Mesendoderm (in vitro differentiated cells): ENCODE measurements around the gene ZSWIM8. TPM values are rescaled to one million over a fixed set of nuclear protein-coding genes. Genes with fewer than 3 reads are reported as not detected.
"Not testable (repeated sequence)": the region's sequence is repeated elsewhere in the genome, so short reads cannot be mapped to it uniquely, and the experiment has no call there.

Experiments used
- DNase-seq: peaks from one replicate; pipeline ENCODE4 v3.0.0; 2013
- H2AK5ac ChIP-seq: 2 replicates; pipeline ENCODE4 v1.6.1; 2013; ENCODE audit warnings: low read length, inconsistent platforms
- H2BK120ac ChIP-seq: 2 replicates; pipeline ENCODE4 v1.6.1; 2013; ENCODE audit warnings: low read depth, mild to moderate bottlenecking, low read length, moderate library complexity, mixed read lengths
- H2BK15ac ChIP-seq: replicated peaks from 2 replicates; pipeline ENCODE4 v1.6.1; 2013; ENCODE audit warnings: low read depth, mild to moderate bottlenecking, moderate library complexity
- H2BK5ac ChIP-seq: 2 replicates; pipeline ENCODE4 v1.6.1; 2013; ENCODE audit warnings: low read length, inconsistent platforms
- H3K18ac ChIP-seq: 2 replicates; pipeline ENCODE4 v1.6.1; 2013; ENCODE audit warnings: mild to moderate bottlenecking, low read length, mixed read lengths
- H3K23ac ChIP-seq: one replicate; pipeline ENCODE4 v1.6.1; 2013; ENCODE audit warnings: low read length
- H3K27ac ChIP-seq: 2 replicates; pipeline ENCODE4 v1.5.1; 2013; ENCODE audit warnings: low read depth, mild to moderate bottlenecking, inconsistent platforms, low read length, moderate library complexity
- H3K27me3 ChIP-seq: 2 replicates; pipeline ENCODE4 v1.6.1; 2013; ENCODE audit warnings: low read length, control low read depth, mild to moderate bottlenecking, inconsistent platforms; ENCODE audit not compliant: insufficient read depth, poor library complexity
- H3K36me3 ChIP-seq: 2 replicates; pipeline ENCODE4 v1.6.1; 2013; ENCODE audit warnings: low read length, inconsistent platforms; ENCODE audit not compliant: control insufficient read depth, insufficient read depth
- H3K4ac ChIP-seq: one replicate; pipeline ENCODE4 v1.6.1; 2013; ENCODE audit warnings: low read depth, mild to moderate bottlenecking, low read length, moderate library complexity
- H3K4me1 ChIP-seq: 2 replicates; pipeline ENCODE4 v1.6.1; 2013; ENCODE audit warnings: low read depth, low read length, inconsistent platforms; ENCODE audit not compliant: control insufficient read depth
- H3K4me2 ChIP-seq: 2 replicates; pipeline ENCODE4 v1.6.1; 2013; ENCODE audit warnings: low read length
- H3K4me3 ChIP-seq: 2 replicates; pipeline ENCODE4 v1.5.1; 2013; ENCODE audit warnings: mild to moderate bottlenecking, low read length
- H3K56ac ChIP-seq: one replicate; pipeline ENCODE4 v1.6.1; 2013; ENCODE audit warnings: low read length
- H3K79me1 ChIP-seq: 2 replicates; pipeline ENCODE4 v1.6.1; 2013; ENCODE audit warnings: low read length, inconsistent platforms
- H3K79me2 ChIP-seq: 2 replicates; pipeline ENCODE4 v1.6.1; 2013; ENCODE audit warnings: mild to moderate bottlenecking, low read length; ENCODE audit not compliant: control insufficient read depth, insufficient read depth
- H3K9ac ChIP-seq: 2 replicates; pipeline ENCODE4 v1.6.1; 2013; ENCODE audit warnings: low read length, inconsistent platforms
- H4K5ac ChIP-seq: one replicate; pipeline ENCODE4 v1.6.1; 2013; ENCODE audit warnings: low read length
- H4K8ac ChIP-seq: one replicate; pipeline ENCODE4 v1.6.1; 2013; ENCODE audit warnings: low read depth, mild to moderate bottlenecking, control low read depth, low read length, moderate library complexity
- WGBS: extraction: QIAGEN DNeasy Blood & Tissue Kit; methylation state at CpG from one replicate; pipeline ENCODE4 v1.1.7; 2013; ENCODE audit warnings: low lambda C conversion rate, missing lambda C conversion rate; ENCODE audit not compliant: insufficient coverage; ENCODE audit errors: extremely low coverage; 5-methylcytosine and 5-hydroxymethylcytosine counted together
- polyA plus RNA-seq, 2 experiments: library from polyadenylated mRNA; stranded (reverse); fragments of 200-250 nt; gene quantifications; one replicate each; pipeline ENCODE4 v1.2.3, GENCODE V29; 2013

The ZSWIM8 gene, protein sequence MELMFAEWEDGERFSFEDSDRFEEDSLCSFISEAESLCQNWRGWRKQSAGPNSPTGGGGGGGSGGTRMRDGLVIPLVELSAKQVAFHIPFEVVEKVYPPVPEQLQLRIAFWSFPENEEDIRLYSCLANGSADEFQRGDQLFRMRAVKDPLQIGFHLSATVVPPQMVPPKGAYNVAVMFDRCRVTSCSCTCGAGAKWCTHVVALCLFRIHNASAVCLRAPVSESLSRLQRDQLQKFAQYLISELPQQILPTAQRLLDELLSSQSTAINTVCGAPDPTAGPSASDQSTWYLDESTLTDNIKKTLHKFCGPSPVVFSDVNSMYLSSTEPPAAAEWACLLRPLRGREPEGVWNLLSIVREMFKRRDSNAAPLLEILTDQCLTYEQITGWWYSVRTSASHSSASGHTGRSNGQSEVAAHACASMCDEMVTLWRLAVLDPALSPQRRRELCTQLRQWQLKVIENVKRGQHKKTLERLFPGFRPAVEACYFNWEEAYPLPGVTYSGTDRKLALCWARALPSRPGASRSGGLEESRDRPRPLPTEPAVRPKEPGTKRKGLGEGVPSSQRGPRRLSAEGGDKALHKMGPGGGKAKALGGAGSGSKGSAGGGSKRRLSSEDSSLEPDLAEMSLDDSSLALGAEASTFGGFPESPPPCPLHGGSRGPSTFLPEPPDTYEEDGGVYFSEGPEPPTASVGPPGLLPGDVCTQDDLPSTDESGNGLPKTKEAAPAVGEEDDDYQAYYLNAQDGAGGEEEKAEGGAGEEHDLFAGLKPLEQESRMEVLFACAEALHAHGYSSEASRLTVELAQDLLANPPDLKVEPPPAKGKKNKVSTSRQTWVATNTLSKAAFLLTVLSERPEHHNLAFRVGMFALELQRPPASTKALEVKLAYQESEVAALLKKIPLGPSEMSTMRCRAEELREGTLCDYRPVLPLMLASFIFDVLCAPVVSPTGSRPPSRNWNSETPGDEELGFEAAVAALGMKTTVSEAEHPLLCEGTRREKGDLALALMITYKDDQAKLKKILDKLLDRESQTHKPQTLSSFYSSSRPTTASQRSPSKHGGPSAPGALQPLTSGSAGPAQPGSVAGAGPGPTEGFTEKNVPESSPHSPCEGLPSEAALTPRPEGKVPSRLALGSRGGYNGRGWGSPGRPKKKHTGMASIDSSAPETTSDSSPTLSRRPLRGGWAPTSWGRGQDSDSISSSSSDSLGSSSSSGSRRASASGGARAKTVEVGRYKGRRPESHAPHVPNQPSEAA (N-terminal part only)
- polyA plus RNA-seq (2013, experiment 1 of 2), result 20.4 TPM
- polyA plus RNA-seq (2013, experiment 2 of 2), result 22.1 TPM

- H3K36me3 ChIP-seq, result no peaks in the 10 kb centered on the region
- no peak within 1 kb of the TSS for H3K4ac ChIP-seq
- H4K8ac ChIP-seq, result no peak within 1 kb of the TSS
- peaks cover 14% of the 10 kb centered on the region for H3K79me1 ChIP-seq
- H3K79me2 ChIP-seq, result peaks cover 23% of the 10 kb centered on the region
- no peak within 1 kb of the TSS for H4K5ac ChIP-seq
- peak within 1 kb of the TSS; percentile 8 for H3K27ac ChIP-seq
- peak; percentile 98 for DNase-seq
- H2AK5ac ChIP-seq, result no peak within 1 kb of the TSS
- H3K18ac ChIP-seq, result no peak within 1 kb of the TSS
- peak within 1 kb of the TSS; percentile 55 for H3K9ac ChIP-seq
- H3K56ac ChIP-seq, result peak within 1 kb of the TSS; percentile 57
- no CpG with 5 or more reads among the region's 36 CpGs for WGBS
- peak within 1 kb of the TSS; percentile 29 for H3K4me3 ChIP-seq
- no peak within 1 kb of the TSS for H2BK15ac ChIP-seq
- H3K4me1 ChIP-seq, result peaks cover 3% of the 10 kb centered on the region
- peak within 1 kb of the TSS; percentile 66 for H3K4me2 ChIP-seq
- H3K23ac ChIP-seq, result peak within 1 kb of the TSS; percentile 72
- H3K27me3 ChIP-seq, result no peaks in the 10 kb centered on the region
- H2BK120ac ChIP-seq, result no peak within 1 kb of the TSS
- H2BK5ac ChIP-seq, result no peak within 1 kb of the TSS
Measured at GRCh38 chr10:73785211-73785720, at the start of gene ZSWIM8. TSS of gene ZSWIM8 (plus strand) at chr10:73785606. CDS start at chr10:73785879, 273 bp downstream.

GRCh38 chr10:73740501-73741254 is 44.7 kb upstream of the ZSWIM8 start:
- not testable (repeated sequence) for H2BK15ac ChIP-seq, DNase-seq, H3K36me3 ChIP-seq, H3K56ac ChIP-seq, H3K27ac ChIP-seq, H2AK5ac ChIP-seq, H3K27me3 ChIP-seq, H4K5ac ChIP-seq, H2BK5ac ChIP-seq, H3K23ac ChIP-seq, H3K4me2 ChIP-seq, H3K9ac ChIP-seq, H3K18ac ChIP-seq, H3K79me2 ChIP-seq, H3K79me1 ChIP-seq, H3K4me3 ChIP-seq, H4K8ac ChIP-seq, H2BK120ac ChIP-seq
- no CpG with 5 or more reads among the region's 18 CpGs for WGBS
- Histone ChIP-seq H3K4me1 (peaks cover 13% of the 10 kb centered on the region), H3K4ac (peak overlapping the region; percentile 27)

GRCh38 chr10:73742454-73742734 is 43.0 kb upstream of the ZSWIM8 start:
- no peak overlapping the region for H3K9ac ChIP-seq
- H2AK5ac ChIP-seq, result peak overlapping the region; percentile 18
- no peak overlapping the region for H3K4me2 ChIP-seq
- H4K5ac ChIP-seq, result no peak overlapping the region
- H2BK15ac ChIP-seq, result no peak overlapping the region
- H3K36me3 ChIP-seq, result peaks cover 3% of the 10 kb centered on the region
- H2BK120ac ChIP-seq, result no peak overlapping the region
- peaks cover 10% of the 10 kb centered on the region for H3K79me1 ChIP-seq
- no peak overlapping the region for H3K18ac ChIP-seq
- H3K27ac ChIP-seq, result peak overlapping the region; percentile 7
- H3K27me3 ChIP-seq, result no peaks in the 10 kb centered on the region
- no CpG with 5 or more reads among the region's 5 CpGs for WGBS
- H3K4me3 ChIP-seq, result no peak overlapping the region
- peaks cover 13% of the 10 kb centered on the region for H3K4me1 ChIP-seq
- no peak overlapping the region for H3K23ac ChIP-seq
- peaks cover 5% of the 10 kb centered on the region for H3K79me2 ChIP-seq
- DNase-seq, result no peak
- no peak overlapping the region for H4K8ac ChIP-seq
- H3K56ac ChIP-seq, result peak overlapping the region; percentile 50
- no peak overlapping the region for H2BK5ac ChIP-seq
- H3K4ac ChIP-seq, result no peak overlapping the region

GRCh38 chr10:73743327-73743904 is 42.0 kb upstream of the ZSWIM8 start:
- no peak for DNase-seq
- peaks cover 10% of the 10 kb centered on the region for H3K79me1 ChIP-seq
- no CpG with 5 or more reads among the region's 6 CpGs for WGBS

More at GRCh38 chr10:73743327-73743904, 42.0 kb upstream of the ZSWIM8 start:
- peaks cover 13% of the 10 kb centered on the region for H3K4me1 ChIP-seq
- peak overlapping the region; percentile 94 for H2BK5ac ChIP-seq
- peak overlapping the region; percentile 51 for H3K27ac ChIP-seq
- peak overlapping the region; percentile 92 for H3K4me3 ChIP-seq
- H3K23ac ChIP-seq, result peak overlapping the region; percentile 91
- peaks cover 5% of the 10 kb centered on the region for H3K79me2 ChIP-seq
- peak overlapping the region; percentile 94 for H3K9ac ChIP-seq
- peaks cover 3% of the 10 kb centered on the region for H3K36me3 ChIP-seq
- peak overlapping the region; percentile 56 for H2AK5ac ChIP-seq
- H3K56ac ChIP-seq, result peak overlapping the region; percentile 96
- no peak overlapping the region for H4K8ac ChIP-seq
- H3K4me2 ChIP-seq, result peak overlapping the region; percentile 80
- peak overlapping the region; percentile 97 for H3K4ac ChIP-seq
- H2BK15ac ChIP-seq, result no peak overlapping the region
- H3K18ac ChIP-seq, result peak overlapping the region; percentile 81
- peak overlapping the region; percentile 99 for H4K5ac ChIP-seq
- H2BK120ac ChIP-seq, result no peak overlapping the region
- H3K27me3 ChIP-seq, result no peaks in the 10 kb centered on the region
